Chondrocyte (in vitro differentiated cells): ENCODE measurements around the gene WDR48. TPM values are rescaled to one million over a fixed set of nuclear protein-coding genes. Genes with fewer than 3 reads are reported as not detected.

ENCODE experiments used
- DNase-seq: peaks from one replicate; pipeline ENCODE4 v3.0.0; 2021; ENCODE audit warnings: mixed read lengths, low spot score
- H3K27ac Mint-ChIP-seq: one replicate; pipeline ENCODE4 v1.8.0; 2021; ENCODE audit warnings: mild to moderate bottlenecking, moderate library complexity, mixed read lengths; ENCODE audit not compliant: unreplicated experiment
- H3K27me3 Mint-ChIP-seq: 2 replicates; pipeline ENCODE4 v1.8.0; 2021; ENCODE audit warnings: low read depth, mixed read lengths
- H3K36me3 Mint-ChIP-seq: 2 replicates; pipeline ENCODE4 v1.8.0; 2021; ENCODE audit warnings: low read depth, mixed read lengths
- H3K4me1 Mint-ChIP-seq: 2 replicates; pipeline ENCODE4 v1.8.0; 2021; ENCODE audit warnings: low read depth, mild to moderate bottlenecking, mixed read lengths
- H3K4me3 Mint-ChIP-seq: one replicate; pipeline ENCODE4 v1.8.0; 2021; ENCODE audit warnings: mild to moderate bottlenecking, moderate library complexity, mixed read lengths; ENCODE audit not compliant: unreplicated experiment
- H3K9me3 Mint-ChIP-seq: 2 replicates; pipeline ENCODE4 v1.8.0; 2021; ENCODE audit warnings: low read depth, mixed read lengths
- CTCF ChIP-seq: fragments of 200-600 bp; sonication (generic); IDR thresholded peaks from 2 replicates; pipeline ENCODE4 v1.5.0; 2021; ENCODE audit warnings: antibody characterized with exemption, mild to moderate bottlenecking, moderate library complexity
- total RNA-seq: library from RNA; stranded (reverse); gene quantifications from 3 replicates; pipeline ENCODE4 v1.2.1, GENCODE V29; 2021

WDR48 gene
- total RNA-seq, 1 donor from 2014 or later: 31.8 TPM

DNA sequence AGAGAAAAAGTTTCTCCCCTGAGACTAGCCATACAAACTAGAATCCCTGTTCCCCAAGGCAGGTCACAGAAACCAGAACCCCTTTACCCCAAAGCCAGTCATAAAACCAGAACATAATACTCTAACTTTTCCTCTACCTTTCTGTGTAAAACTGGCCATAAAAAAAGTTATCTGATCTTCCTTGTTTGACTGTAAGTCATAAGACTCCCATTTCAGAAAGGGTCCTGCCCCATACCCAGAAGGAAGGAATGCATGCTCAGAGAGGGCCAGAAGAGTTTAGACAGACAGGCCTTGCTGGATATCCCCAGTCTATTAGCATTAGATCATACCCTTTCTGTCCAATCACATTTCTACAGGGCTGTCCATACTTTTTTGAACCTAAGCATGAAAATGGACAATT, 27.3 kb upstream of the WDR48 start:
- Mint-ChIP-seq H3K27me3 (peaks cover 35% of the 10 kb centered on the region), H3K27ac (no peak overlapping the region), H3K4me3 (no peak overlapping the region), H3K9me3 (no peaks in the 10 kb centered on the region), H3K36me3 (no peaks in the 10 kb centered on the region), H3K4me1 (no peaks in the 10 kb centered on the region)
- TF ChIP-seq CTCF: no peak
- DNase-seq: no peak

DNA sequence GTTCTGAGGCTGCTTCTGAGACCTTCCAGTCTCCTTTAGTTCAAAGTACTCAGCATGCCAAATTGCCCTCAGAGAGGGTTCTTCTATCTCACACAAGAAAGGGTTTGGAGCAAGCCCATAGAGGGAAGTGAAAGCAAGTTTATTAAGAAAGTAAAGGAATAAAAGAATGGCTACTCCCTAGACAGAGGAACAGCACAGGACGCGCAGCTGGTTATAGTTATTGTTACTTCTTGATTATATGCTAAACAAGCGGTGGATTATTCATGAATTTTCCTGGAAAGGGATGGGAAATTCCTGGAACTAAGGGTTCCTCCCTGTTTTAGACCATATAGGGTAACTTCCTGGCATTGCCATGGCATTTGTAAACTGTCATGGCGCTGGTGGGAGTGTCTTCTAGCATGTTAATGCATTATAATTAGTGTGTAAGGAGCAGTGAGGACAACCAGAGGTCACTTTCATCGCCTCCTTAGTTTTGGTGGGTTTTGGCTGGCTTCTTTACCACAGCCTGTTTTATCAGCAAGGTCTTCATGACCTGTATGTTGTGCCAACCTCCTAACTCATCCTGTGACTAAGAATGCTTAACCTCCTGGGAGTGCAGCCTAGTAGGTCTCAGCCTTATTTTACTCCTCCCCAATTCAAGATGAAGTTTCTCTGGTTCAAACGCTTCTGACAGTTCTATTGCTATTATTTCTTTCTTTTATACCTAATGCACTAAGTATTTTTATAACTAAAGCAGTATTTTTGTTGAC, 26.4 kb upstream of the WDR48 start:
- Mint-ChIP-seq H3K9me3 (no peaks in the 10 kb centered on the region), H3K36me3 (no peaks in the 10 kb centered on the region), H3K4me1 (no peaks in the 10 kb centered on the region), H3K4me3 (no peak overlapping the region), H3K27me3 (peaks cover 36% of the 10 kb centered on the region), H3K27ac (no peak overlapping the region)
- TF ChIP-seq CTCF: no peak
- DNase-seq: no peak

DNA sequence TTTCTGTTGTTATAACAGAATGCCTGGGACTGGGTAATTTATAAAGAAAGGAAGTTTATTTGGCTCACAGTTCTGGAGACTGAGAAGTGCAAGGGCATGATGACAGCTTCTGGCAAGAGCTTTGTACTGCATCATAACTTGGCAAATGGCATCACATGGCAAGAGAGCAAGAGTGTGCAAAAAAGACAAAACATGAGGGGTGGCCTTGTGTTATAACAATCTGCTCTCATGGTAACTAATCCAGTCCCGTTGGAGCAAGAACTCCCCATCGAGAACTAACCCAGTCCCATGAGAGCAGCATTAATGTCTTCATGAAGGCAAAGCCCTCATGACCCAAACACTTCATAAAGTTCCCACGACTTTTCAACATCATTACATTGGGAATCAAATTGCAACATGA, 23.3 kb upstream of the WDR48 start:
- Mint-ChIP-seq H3K9me3 (no peaks in the 10 kb centered on the region), H3K36me3 (no peaks in the 10 kb centered on the region), H3K27me3 (peaks cover 28% of the 10 kb centered on the region), H3K27ac (no peak overlapping the region), H3K4me1 (no peaks in the 10 kb centered on the region), H3K4me3 (no peak overlapping the region)
- no peak for TF ChIP-seq CTCF
- no peak for DNase-seq

- H3K9me3 Mint-ChIP-seq: peaks cover 7% of the 10 kb centered on the region
- no peak overlapping the region for H3K27ac Mint-ChIP-seq
- TF ChIP-seq CTCF: no peak
- H3K27me3 Mint-ChIP-seq: peaks cover 28% of the 10 kb centered on the region
- H3K4me3 Mint-ChIP-seq: no peak overlapping the region
- H3K36me3 Mint-ChIP-seq: peaks cover 4% of the 10 kb centered on the region
- H3K4me1 Mint-ChIP-seq: no peaks in the 10 kb centered on the region
- DNase-seq: no peak
These were observed 22.3 kb upstream of the WDR48 start for GRCh38 chr3:39029556-39029955.

GRCh38 chr3:39038165-39038564, 13.7 kb upstream of the WDR48 start:
- Mint-ChIP-seq H3K4me3 (no peak overlapping the region), H3K27me3 (peaks cover 23% of the 10 kb centered on the region), H3K4me1 (no peaks in the 10 kb centered on the region), H3K9me3 (peaks cover 32% of the 10 kb centered on the region), H3K36me3 (peaks cover 7% of the 10 kb centered on the region), H3K27ac (no peak overlapping the region)
- TF ChIP-seq CTCF: no peak
- DNase-seq: no peak
